DMS114 treated with DMSO at 0.1 percent for 48 hours (cell line): ENCODE results near the gene GNL2.

Experiments used
- DNase-seq: peaks from one replicate; lab custom pipeline; 2025; ENCODE audit not compliant: unreplicated experiment; lab: John Stamatoyannopoulos, UW

The GNL2 gene

DNA sequence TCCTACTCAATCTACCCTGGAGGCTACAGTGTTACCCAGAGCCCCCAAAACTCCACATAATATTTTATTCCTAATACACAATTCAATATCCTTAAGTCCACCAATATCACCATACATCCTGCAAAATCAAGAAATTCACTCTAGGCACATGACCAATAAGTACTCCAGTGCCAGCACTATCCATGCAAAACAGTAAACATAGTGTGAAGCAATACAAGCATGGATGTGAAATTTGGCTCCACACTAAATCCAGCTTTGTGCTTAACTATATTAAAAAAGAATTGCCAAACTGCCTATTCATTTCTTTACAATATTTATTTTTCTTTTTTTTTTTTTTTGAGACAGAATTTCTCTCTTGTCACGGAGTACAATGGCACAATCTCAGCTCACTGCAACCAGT, 78.2 kb downstream of the GNL2 start:
- DNase-seq: no peak
